GM12892 (cell line): ENCODE measurements around the gene SLC46A2.

Source experiments
- POLR2A ChIP-seq: IDR thresholded peaks from 2 replicates; pipeline ENCODE4 v1.6.1; 2011; ENCODE audit warnings: low read depth, low read length, control low read depth
- TAF1 ChIP-seq: IDR thresholded peaks from 2 replicates; pipeline ENCODE4 v1.6.1; 2011; ENCODE audit warnings: low read depth, mild to moderate bottlenecking, control low read depth, low read length, borderline replicate concordance

DNA sequence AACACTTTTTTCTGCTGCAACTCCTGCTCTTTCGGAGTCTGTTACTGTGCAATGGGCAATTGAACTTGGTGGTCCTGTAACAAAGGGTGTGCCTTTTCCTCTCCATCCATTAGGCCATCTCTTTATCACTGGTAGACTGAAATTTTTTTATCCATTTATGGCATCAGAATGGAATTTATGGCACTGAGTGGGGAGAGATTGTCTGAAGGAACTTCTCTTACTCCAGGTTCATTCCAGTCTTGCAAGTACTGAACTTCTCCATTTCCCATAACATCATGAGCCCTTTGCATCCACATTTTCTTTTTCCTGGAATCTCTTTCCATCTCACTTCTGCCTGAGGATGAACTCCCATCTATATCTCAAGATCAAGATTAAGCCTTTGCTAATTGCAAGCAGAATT is 10.0 kb downstream of the SLC46A2 start:
- TF ChIP-seq POLR2A: no peak
- TF ChIP-seq TAF1: no peak
